HCT116 (cell line): ENCODE results near the gene PLA2G4C. TPM values are rescaled to one million over a fixed set of nuclear protein-coding genes. Genes with fewer than 3 reads are reported as not detected.

Experiments
- ATAC-seq: fragments of 200-7000 bp; cut with Tn5 transposase; 2 replicates; pipeline ENCODE4 v1.9.1; 2020; ENCODE audit warnings: mild to moderate bottlenecking, moderate library complexity
- BruUV-seq: library from RNA; stranded (reverse); fragments of 400-500 nt; replicated peaks from 2 replicates; lab custom pipeline; 2021; lab: Mats Ljungman, UMichigan
- CTCF ChIA-PET: fragments of 300-600 bp; sonication (Branson Sonifier 250); formaldehyde crosslinking; loops from one replicate; lab custom pipeline; 2021; ENCODE audit warnings: antibody characterized with exemption; lab: Charles Lee
- POLR2A ChIA-PET: fragments of 300-600, 350-600 bp; sonication (Branson Sonifier 250); formaldehyde crosslinking; loops from one replicate; lab custom pipeline; 2021; ENCODE audit warnings: antibody characterized with exemption; lab: Charles Lee
- RAD21 ChIA-PET, 2 experiments: fragments of 300-600 bp; sonication (Branson Sonifier 250); formaldehyde crosslinking; loops; one replicate each; lab custom pipeline; 2023; ENCODE audit warnings: low total read pairs in 2 of 2; ENCODE audit not compliant: uncharacterized antibody in 2 of 2, unreplicated experiment in 2 of 2, low non-redundant PET in 1 of 2; lab: Charles Lee
- DNase-seq: peaks from one replicate; pipeline ENCODE4 v3.0.0-alpha.2; 2010; ENCODE audit warnings: low read depth, low spot score
- H2AFZ ChIP-seq: fragments of 200-600 bp; shearing (Covaris generic), sonication (generic); 2 replicates; pipeline ENCODE4 v1.6.1; 2017; ENCODE audit warnings: low read depth, mixed run types, mixed read lengths, antibody characterized with exemption, low read length; ENCODE audit not compliant: poor library complexity, severe bottlenecking
- H3K27ac ChIP-seq: 2 replicates; pipeline ENCODE4 v1.5.1; 2012; ENCODE audit warnings: low read depth, low read length
- H3K27me3 ChIP-seq: fragments of 200-600 bp; sonication (generic); 2 replicates; pipeline ENCODE4 v1.6.1; 2016; ENCODE audit warnings: mixed run types, low read length, mixed read lengths; ENCODE audit not compliant: insufficient read depth
- H3K36me3 ChIP-seq, 2 experiments: fragments of 200-500 bp in 1 of 2; fragments of 200-600 bp in 1 of 2; sonication (Bioruptor generic) in 1 of 2; sonication (generic) in 1 of 2; 2 replicates each; pipeline versions ENCODE4 v1.5.1 to v1.6.1; 2014 to 2016; ENCODE audit warnings: low read length in 2 of 2, inconsistent platforms in 1 of 2, mixed read lengths in 1 of 2, mixed run types in 1 of 2; ENCODE audit not compliant: insufficient read depth in 2 of 2, control insufficient read depth in 1 of 2
- H3K4me1 ChIP-seq, 2 experiments: fragments of 200-600 bp in 1 of 2; sonication (generic) in 1 of 2; 2 replicates each; pipeline versions ENCODE4 v1.5.1 to v1.6.1; 2012 to 2017; ENCODE audit warnings: low read length in 2 of 2, inconsistent platforms in 1 of 2, mild to moderate bottlenecking in 1 of 2, mixed read lengths in 1 of 2, mixed run types in 1 of 2, moderate library complexity in 1 of 2; ENCODE audit not compliant: insufficient read depth in 2 of 2, control insufficient read depth in 1 of 2
- H3K4me2 ChIP-seq: fragments of 200-600 bp; sonication (generic); 2 replicates; pipeline ENCODE4 v1.6.1; 2017; ENCODE audit warnings: mixed run types, low read length, mixed read lengths
- H3K4me3 ChIP-seq, 2 experiments: fragments of 200-600 bp in 1 of 2; sonication (generic) in 1 of 2; replicated peaks in 1 of 2; 2 replicates each; pipeline ENCODE4 v1.5.1; 2011 to 2016; ENCODE audit warnings: low read length in 2 of 2, control low read depth in 1 of 2, low read depth in 1 of 2, mild to moderate bottlenecking in 1 of 2, mixed read lengths in 1 of 2, mixed run types in 1 of 2
- H3K79me2 ChIP-seq: fragments of 200-600 bp; sonication (generic); 2 replicates; pipeline ENCODE4 v1.6.1; 2017; ENCODE audit warnings: mild to moderate bottlenecking, mixed run types, low read length, moderate library complexity, mixed read lengths; ENCODE audit not compliant: insufficient read depth
- H3K9ac ChIP-seq: fragments of 200-600 bp; sonication (generic); 2 replicates; pipeline ENCODE4 v1.6.1; 2016; ENCODE audit warnings: low read length, mixed read lengths
- H3K9me2 ChIP-seq: fragments of 200-600 bp; sonication (generic), shearing (Covaris generic); 2 replicates; pipeline ENCODE4 v1.6.1; 2017; ENCODE audit warnings: mixed run types, mild to moderate bottlenecking, moderate library complexity; ENCODE audit not compliant: insufficient read depth
- H3K9me3 ChIP-seq, 2 experiments: fragments of 200-500 bp in 1 of 2; fragments of 200-600 bp in 1 of 2; sonication (Bioruptor generic) in 1 of 2; sonication (generic) in 1 of 2; 2 replicates each; pipeline ENCODE4 v1.6.1; 2014 to 2017; ENCODE audit warnings: low read length in 2 of 2, mixed read lengths in 2 of 2, inconsistent platforms in 1 of 2, low read depth in 1 of 2, mild to moderate bottlenecking in 1 of 2, mixed run types in 1 of 2, moderate library complexity in 1 of 2; ENCODE audit not compliant: control insufficient read depth in 1 of 2, insufficient read depth in 1 of 2
- H4K20me1 ChIP-seq: fragments of 200-600 bp; sonication (generic), shearing (Covaris generic); 2 replicates; pipeline ENCODE4 v1.6.1; 2017; ENCODE audit warnings: mixed run types, mild to moderate bottlenecking, moderate library complexity; ENCODE audit not compliant: insufficient read depth
- EGR1 ChIP-seq: IDR thresholded peaks from 2 replicates; pipeline ENCODE4 v1.6.1; 2012; ENCODE audit warnings: low read depth
- RAD21 ChIP-seq: IDR thresholded peaks from 2 replicates; pipeline ENCODE4 v1.6.1; 2012; ENCODE audit warnings: low read depth, mild to moderate bottlenecking
- TCF7L2 ChIP-seq: IDR thresholded peaks from 2 replicates; pipeline ENCODE4 v1.7.0; 2011; ENCODE audit warnings: borderline replicate concordance, inconsistent platforms; ENCODE audit not compliant: insufficient read depth, insufficient read length; ENCODE audit errors: extremely low read depth
- ZFX ChIP-seq: fragments of 450-650 bp; IDR thresholded peaks from 2 replicates; pipeline ENCODE4 v1.6.1; 2017
- ZNF274 ChIP-seq: fragments of 200-500 bp; sonication (Bioruptor generic); IDR thresholded peaks from 2 replicates; pipeline ENCODE4 v1.6.1; 2014; ENCODE audit warnings: mild to moderate bottlenecking, low read depth, low read length, inconsistent platforms
- intact Hi-C: fragments of 100-400 bp; cut with micrococcal nuclease; formaldehyde crosslinking; loops from 2 replicates; pipeline ENCODE4 v1.10.0; 2022
- total RNA-seq: library from RNA; stranded (reverse); gene quantifications from one replicate; pipeline ENCODE4 v1.2.1, GENCODE V29; 2021; ENCODE audit not compliant: unreplicated experiment
- TF ChIP-seq, protein P1 (sequence below), 3 experiments: fragments of 200-600 bp in 1 of 3; sonication (generic) in 1 of 3; IDR thresholded peaks in 2 of 3; conservative IDR thresholded peaks in 1 of 3; 2 replicates each; pipeline ENCODE4 v1.5.1; 2012 to 2017; ENCODE audit warnings: low read depth in 2 of 3, low read length in 2 of 3, antibody characterized with exemption in 1 of 3, borderline replicate concordance in 1 of 3, control low read depth in 1 of 3, mild to moderate bottlenecking in 1 of 3, mixed read lengths in 1 of 3, mixed run types in 1 of 3, moderate library complexity in 1 of 3; ENCODE audit not compliant: insufficient read depth in 1 of 3
- TF ChIP-seq, protein P2 (sequence below): IDR thresholded peaks from 2 replicates; pipeline ENCODE4 v1.6.1; 2012; ENCODE audit warnings: low read depth
- TF ChIP-seq, protein P3 (sequence below): IDR thresholded peaks from 2 replicates; pipeline ENCODE4 v1.6.1; 2012

PLA2G4C gene
- total RNA-seq, 1 experiment from 2014 or later = 1.7 TPM

DNA sequence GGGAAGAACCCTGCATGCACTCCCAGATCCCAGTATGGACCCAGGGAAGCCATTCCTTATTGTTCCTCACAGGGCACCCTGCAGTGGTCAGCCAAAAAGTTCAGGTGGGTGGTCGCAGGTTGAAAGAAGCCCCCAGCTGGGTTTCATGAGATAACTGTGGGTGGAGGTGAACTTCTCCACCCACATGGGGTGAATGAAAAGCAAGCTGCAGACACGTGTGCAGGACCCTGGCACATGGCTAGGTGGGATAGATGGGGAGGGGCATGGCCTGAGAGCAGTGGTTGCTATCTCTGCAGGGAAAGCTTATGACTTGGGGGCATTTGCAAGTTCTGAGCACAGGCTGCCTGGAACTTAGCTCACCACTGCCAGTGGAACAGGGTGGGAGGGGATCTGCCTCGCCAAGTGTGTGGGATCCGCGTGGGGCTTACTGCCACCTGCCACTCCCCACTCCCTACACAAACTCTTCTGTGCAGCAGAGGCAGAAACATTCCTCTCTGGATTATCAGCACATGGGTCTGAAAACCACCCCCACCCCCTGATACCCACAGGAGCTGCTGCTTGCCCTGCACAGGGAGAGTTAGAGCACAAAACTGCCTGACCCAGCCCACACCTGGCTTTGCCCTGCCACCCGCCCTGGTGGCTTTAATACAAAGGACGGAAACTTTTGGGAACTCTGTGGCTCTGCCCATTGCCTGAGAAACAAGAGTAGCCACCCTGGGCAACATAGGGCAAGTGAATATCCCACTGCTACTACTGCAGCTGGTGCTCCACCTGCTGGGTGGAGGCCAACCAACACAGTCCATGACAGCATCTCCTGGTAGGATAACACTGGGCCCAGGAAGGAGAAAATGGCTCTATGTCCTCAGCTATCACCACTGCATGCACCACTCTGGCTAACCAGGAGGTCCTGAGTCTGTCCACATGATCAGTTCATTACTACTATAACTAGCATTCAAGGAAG, 24.4 kb downstream of the PLA2G4C start:
- TF ChIP-seq ZNF274 = no peak
- TF ChIP-seq RAD21 = peak; percentile 22; the same call in 1 of the 2 replicates
- TF ChIP-seq, protein P1, sequence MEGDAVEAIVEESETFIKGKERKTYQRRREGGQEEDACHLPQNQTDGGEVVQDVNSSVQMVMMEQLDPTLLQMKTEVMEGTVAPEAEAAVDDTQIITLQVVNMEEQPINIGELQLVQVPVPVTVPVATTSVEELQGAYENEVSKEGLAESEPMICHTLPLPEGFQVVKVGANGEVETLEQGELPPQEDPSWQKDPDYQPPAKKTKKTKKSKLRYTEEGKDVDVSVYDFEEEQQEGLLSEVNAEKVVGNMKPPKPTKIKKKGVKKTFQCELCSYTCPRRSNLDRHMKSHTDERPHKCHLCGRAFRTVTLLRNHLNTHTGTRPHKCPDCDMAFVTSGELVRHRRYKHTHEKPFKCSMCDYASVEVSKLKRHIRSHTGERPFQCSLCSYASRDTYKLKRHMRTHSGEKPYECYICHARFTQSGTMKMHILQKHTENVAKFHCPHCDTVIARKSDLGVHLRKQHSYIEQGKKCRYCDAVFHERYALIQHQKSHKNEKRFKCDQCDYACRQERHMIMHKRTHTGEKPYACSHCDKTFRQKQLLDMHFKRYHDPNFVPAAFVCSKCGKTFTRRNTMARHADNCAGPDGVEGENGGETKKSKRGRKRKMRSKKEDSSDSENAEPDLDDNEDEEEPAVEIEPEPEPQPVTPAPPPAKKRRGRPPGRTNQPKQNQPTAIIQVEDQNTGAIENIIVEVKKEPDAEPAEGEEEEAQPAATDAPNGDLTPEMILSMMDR (IDR thresholded peaks at IDR 0.05 in 2 of 3, conservative IDR thresholded peaks at IDR 0.05 in 1 of 3; ENCODE audit: borderline replicate concordance in 1 of 3, insufficient read depth in 1 of 3, low read depth in 2 of 3, low read length in 2 of 3) = peak in 2 of 3 experiments; percentile 32 to 46; a peak in 3 of 6 replicates
- no peak overlapping the region for H3K4me2 ChIP-seq
- no peak overlapping the region for H3K4me3 ChIP-seq
- CTCF ChIA-PET = interaction anchor here (0.8 kb wide), 2 partner anchors 15 to 17 kb away, joined by 3 read pairs; no protein-coding TSS in a partner anchor
- H3K9ac ChIP-seq = no peak overlapping the region
- no peaks in the 10 kb centered on the region for H4K20me1 ChIP-seq
- no TSS peak for BruUV-seq
- H3K27me3 ChIP-seq = no peaks in the 10 kb centered on the region
- RAD21 ChIA-PET = no interaction called here
- no peaks in the 10 kb centered on the region for H3K79me2 ChIP-seq
- intact Hi-C loops = no loop called here
- no peak overlapping the region for H3K27ac ChIP-seq
- peaks cover under 1 to 11% of the 10 kb centered on the region in 2 experiments; a peak in 2 of 4 replicates for H3K4me1 ChIP-seq
- no peaks in the 10 kb centered on the region for H3K9me2 ChIP-seq
- POLR2A ChIA-PET = no interaction called here
- ATAC-seq (peak; percentile 90), DNase-seq (no peak)
- no peak overlapping the region for H2AFZ ChIP-seq
- H3K36me3 ChIP-seq = no peaks in the 10 kb centered on the region
- no peaks in the 10 kb centered on the region for H3K9me3 ChIP-seq

DNA sequence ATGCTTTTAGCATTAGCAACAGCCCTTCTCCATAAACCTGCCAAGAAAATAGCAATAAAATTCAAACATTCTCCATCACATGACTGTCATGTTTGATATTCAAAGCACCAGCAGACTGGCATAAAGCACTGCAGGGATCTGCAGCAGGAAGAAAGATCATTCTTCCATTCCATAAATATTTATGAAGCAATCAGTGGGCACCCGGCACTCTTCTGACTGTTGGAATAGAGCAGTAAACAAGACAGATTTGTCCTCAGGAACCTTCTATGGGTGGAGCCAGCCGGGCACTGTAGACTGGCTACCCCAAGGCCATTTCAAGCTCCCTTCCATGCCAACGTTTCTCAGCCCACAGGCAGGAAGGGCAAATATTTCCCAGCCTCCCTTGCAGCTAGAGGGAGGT, 25.5 kb downstream of the PLA2G4C start:
- RAD21 ChIA-PET = no interaction called here
- ATAC-seq = no peak

More for the DNA sequence above, 25.5 kb downstream of the PLA2G4C start:
- no peak for TF ChIP-seq ZNF274
- no peak for TF ChIP-seq ZFX
- TF ChIP-seq TCF7L2 = no peak
- TF ChIP-seq RAD21 = no peak
- TF ChIP-seq EGR1 = no peak
- TF ChIP-seq, protein P2, sequence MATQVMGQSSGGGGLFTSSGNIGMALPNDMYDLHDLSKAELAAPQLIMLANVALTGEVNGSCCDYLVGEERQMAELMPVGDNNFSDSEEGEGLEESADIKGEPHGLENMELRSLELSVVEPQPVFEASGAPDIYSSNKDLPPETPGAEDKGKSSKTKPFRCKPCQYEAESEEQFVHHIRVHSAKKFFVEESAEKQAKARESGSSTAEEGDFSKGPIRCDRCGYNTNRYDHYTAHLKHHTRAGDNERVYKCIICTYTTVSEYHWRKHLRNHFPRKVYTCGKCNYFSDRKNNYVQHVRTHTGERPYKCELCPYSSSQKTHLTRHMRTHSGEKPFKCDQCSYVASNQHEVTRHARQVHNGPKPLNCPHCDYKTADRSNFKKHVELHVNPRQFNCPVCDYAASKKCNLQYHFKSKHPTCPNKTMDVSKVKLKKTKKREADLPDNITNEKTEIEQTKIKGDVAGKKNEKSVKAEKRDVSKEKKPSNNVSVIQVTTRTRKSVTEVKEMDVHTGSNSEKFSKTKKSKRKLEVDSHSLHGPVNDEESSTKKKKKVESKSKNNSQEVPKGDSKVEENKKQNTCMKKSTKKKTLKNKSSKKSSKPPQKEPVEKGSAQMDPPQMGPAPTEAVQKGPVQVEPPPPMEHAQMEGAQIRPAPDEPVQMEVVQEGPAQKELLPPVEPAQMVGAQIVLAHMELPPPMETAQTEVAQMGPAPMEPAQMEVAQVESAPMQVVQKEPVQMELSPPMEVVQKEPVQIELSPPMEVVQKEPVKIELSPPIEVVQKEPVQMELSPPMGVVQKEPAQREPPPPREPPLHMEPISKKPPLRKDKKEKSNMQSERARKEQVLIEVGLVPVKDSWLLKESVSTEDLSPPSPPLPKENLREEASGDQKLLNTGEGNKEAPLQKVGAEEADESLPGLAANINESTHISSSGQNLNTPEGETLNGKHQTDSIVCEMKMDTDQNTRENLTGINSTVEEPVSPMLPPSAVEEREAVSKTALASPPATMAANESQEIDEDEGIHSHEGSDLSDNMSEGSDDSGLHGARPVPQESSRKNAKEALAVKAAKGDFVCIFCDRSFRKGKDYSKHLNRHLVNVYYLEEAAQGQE = no peak
- TF ChIP-seq, protein P3, sequence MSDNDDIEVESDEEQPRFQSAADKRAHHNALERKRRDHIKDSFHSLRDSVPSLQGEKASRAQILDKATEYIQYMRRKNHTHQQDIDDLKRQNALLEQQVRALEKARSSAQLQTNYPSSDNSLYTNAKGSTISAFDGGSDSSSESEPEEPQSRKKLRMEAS = no peak
- intact Hi-C loops = no loop called here
- CTCF ChIA-PET = no interaction called here
- no peak overlapping the region for H3K9ac ChIP-seq
- no peaks in the 10 kb centered on the region for H4K20me1 ChIP-seq
- H2AFZ ChIP-seq = no peak overlapping the region
- no peak overlapping the region for H3K4me3 ChIP-seq
- H3K27me3 ChIP-seq = no peaks in the 10 kb centered on the region
- no peak overlapping the region for H3K27ac ChIP-seq
- no peak for DNase-seq
- no peaks in the 10 kb centered on the region for H3K9me2 ChIP-seq
- H3K9me3 ChIP-seq = no peaks in the 10 kb centered on the region
- H3K36me3 ChIP-seq = no peaks in the 10 kb centered on the region
- H3K4me2 ChIP-seq = no peak overlapping the region
- peaks cover 0 to 9% of the 10 kb centered on the region in 2 experiments; a peak in 1 of 4 replicates for H3K4me1 ChIP-seq
- H3K79me2 ChIP-seq = no peaks in the 10 kb centered on the region
- no TSS peak for BruUV-seq
- POLR2A ChIA-PET = no interaction called here
